HUES64 (cell line): ENCODE data around the gene ATP6V0A1.

Source experiments
- H3K27ac ChIP-seq: 2 replicates; pipeline ENCODE4 v1.7.0; 2013; ENCODE audit warnings: low read depth, low read length, inconsistent platforms
- H3K27me3 ChIP-seq: 2 replicates; pipeline ENCODE4 v1.6.1; 2013; ENCODE audit warnings: mild to moderate bottlenecking, low read length; ENCODE audit not compliant: insufficient read depth
- H3K36me3 ChIP-seq: 2 replicates; pipeline ENCODE4 v1.6.1; 2013; ENCODE audit warnings: mild to moderate bottlenecking, low read length; ENCODE audit not compliant: insufficient read depth
- H3K4me1 ChIP-seq: 2 replicates; pipeline ENCODE4 v1.6.1; 2013; ENCODE audit warnings: mild to moderate bottlenecking, low read length, moderate library complexity; ENCODE audit not compliant: insufficient read depth
- H3K4me3 ChIP-seq: 2 replicates; pipeline ENCODE4 v1.5.1; 2013; ENCODE audit warnings: mild to moderate bottlenecking, low read length, moderate library complexity
- H3K9ac ChIP-seq: 2 replicates; pipeline ENCODE4 v1.6.1; 2013; ENCODE audit warnings: mild to moderate bottlenecking, low read depth, low read length
- H3K9me3 ChIP-seq: 2 replicates; pipeline ENCODE4 v1.6.1; 2013; ENCODE audit warnings: low read depth, low read length; ENCODE audit not compliant: insufficient read depth
- WGBS: fragments of 150-250, 120-280 bp; methylation state at CpG from one replicate; pipeline ENCODE4 v1.1.7; 2013; ENCODE audit warnings: missing lambda C conversion rate; 5-methylcytosine and 5-hydroxymethylcytosine counted together

Gene ATP6V0A1

DNA sequence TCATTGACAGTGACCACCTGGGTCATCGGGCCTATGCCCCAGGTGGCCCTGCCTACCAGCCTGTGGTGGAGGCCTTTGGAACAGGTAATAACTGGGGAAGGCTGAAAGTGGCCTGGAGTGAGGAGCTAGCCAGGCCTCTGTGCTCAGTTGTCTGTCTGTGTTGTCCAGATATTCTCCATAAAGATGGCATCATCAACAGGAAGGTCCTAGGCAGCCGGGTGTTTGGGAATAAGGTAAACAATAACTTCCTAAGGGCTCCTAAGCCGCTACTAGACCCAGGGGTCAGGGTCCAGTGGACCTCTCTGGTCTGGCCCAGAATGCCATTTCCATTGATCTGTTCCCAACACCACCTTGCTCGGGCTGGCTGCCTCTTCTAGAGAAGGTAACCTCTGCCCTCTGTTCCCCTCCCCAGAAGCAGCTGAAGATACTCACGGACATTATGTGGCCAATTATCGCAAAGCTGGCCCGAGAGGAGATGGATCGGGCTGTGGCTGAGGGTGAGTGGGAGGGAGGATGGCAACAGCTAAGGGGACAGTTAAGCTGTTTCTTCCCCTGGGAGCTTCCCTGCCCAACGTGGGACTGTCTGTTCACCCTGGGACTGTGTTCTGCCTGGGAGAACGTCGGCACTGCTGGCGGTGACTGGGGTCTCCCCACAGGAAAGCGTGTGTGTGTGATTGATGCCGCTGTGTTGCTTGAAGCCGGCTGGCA, 106.3 kb downstream of the ATP6V0A1 start:
- Histone ChIP-seq H3K36me3 (peaks cover 43% of the 10 kb centered on the region), H3K27ac (no peak overlapping the region), H3K4me3 (no peak overlapping the region), H3K9me3 (no peaks in the 10 kb centered on the region), H3K27me3 (no peaks in the 10 kb centered on the region), H3K4me1 (peaks cover 5% of the 10 kb centered on the region; the same call in 1 of the 2 replicates), H3K9ac (no peak overlapping the region)
- WGBS = 94% methylated on average over 15 of the region's 15 CpGs

DNA sequence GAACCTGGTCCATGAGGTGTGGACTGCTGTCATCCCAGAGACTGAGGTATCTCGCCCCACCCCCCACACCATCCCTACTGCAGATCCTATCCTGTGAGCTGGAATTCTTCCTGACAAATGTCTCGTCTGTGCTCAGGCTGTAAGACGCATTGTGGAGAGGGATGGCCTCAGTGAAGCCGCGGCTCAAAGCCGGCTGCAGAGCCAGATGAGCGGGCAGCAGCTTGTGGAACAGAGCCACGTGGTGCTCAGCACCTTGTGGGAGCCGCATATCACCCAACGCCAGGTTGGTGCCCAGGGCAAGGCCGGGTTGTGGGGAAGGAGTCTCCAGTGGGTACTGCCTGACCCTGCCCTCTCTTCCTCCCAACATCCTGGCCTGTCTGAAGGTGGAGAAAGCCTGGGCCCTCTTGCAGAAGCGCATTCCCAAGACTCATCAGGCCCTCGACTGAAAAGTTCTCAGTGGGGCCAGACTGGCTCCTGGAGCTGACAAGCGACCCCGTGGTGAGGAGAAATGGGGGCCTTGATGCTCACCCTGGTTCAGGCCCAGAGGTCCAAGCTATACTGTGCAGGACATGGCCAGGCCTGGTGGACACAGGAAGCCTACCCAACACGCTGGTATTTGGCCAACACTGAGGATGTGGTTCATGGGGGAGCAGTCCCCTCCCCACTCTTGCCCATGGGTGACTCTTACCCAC, 107.0 kb downstream of the ATP6V0A1 start:
- Histone ChIP-seq H3K36me3 (peaks cover 49% of the 10 kb centered on the region), H3K27me3 (no peaks in the 10 kb centered on the region), H3K9me3 (no peaks in the 10 kb centered on the region), H3K9ac (no peak overlapping the region), H3K4me3 (no peak overlapping the region), H3K27ac (peak overlapping the region; percentile 87), H3K4me1 (peaks cover 5% of the 10 kb centered on the region; the same call in 1 of the 2 replicates)
- WGBS = 91% methylated on average over 16 of the region's 16 CpGs

- H3K4me3 ChIP-seq = peak overlapping the region; percentile 83
- H3K27ac ChIP-seq = peak overlapping the region; percentile 87
- peaks cover 5% of the 10 kb centered on the region; the same call in 1 of the 2 replicates for H3K4me1 ChIP-seq
- peaks cover 56% of the 10 kb centered on the region for H3K36me3 ChIP-seq
- H3K9ac ChIP-seq = peak overlapping the region; percentile 43
- WGBS = 50% methylated on average over 28 of the region's 28 CpGs
- no peaks in the 10 kb centered on the region for H3K27me3 ChIP-seq
- no peaks in the 10 kb centered on the region for H3K9me3 ChIP-seq
Observed at GRCh38 chr17:42566215-42566882, 107.7 kb downstream of the ATP6V0A1 start.

DNA sequence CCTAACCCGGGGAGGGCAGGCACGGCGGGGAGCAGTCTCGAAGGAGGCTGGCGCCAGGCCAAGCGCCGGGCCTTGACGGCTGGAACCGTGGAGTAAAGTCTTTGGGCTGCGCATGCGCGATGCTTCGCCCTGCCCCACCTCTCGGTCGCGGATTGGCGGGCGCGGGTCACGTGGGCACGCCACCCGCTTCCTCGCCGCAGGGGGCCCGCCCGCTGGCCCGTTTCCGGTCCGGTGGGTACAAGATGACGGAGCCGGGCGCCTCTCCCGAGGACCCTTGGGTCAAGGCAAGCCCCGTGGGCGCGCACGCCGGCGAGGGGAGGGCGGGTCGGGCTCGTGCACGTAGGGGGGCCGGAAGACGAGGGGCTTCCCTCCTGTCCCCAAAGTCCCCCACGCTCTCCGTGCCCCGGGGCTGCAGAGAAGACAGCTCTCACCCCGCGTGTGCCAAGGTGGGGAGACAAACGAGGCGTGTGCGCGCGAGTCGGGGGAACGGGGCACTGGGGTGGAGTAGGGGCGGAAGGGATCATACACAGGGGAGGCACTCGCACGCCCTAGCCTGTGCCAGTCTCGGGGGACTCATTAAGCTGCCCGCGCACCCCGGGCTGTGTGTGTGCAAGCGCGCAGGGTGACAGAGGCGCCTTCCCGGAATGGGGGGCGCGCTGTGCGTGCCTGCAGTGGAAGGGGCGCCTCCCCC, 108.3 kb downstream of the ATP6V0A1 start, which contains the start of gene MLX:
TSS of gene MLX (plus strand) at position 218 of the 691 bp plus-strand sequence. CDS start at position 243, 25 bp downstream.
- Histone ChIP-seq H3K9me3 (no peaks in the 10 kb centered on the region), H3K27ac (peak within 1 kb of the TSS; percentile 88), H3K36me3 (peaks cover 63% of the 10 kb centered on the region), H3K4me3 (peak within 1 kb of the TSS; percentile 83), H3K27me3 (no peaks in the 10 kb centered on the region), H3K9ac (peak within 1 kb of the TSS; percentile 80), H3K4me1 (peaks cover 5% of the 10 kb centered on the region; the same call in 1 of the 2 replicates)
- WGBS = under 1% methylated on average over 72 of the region's 72 CpGs

DNA sequence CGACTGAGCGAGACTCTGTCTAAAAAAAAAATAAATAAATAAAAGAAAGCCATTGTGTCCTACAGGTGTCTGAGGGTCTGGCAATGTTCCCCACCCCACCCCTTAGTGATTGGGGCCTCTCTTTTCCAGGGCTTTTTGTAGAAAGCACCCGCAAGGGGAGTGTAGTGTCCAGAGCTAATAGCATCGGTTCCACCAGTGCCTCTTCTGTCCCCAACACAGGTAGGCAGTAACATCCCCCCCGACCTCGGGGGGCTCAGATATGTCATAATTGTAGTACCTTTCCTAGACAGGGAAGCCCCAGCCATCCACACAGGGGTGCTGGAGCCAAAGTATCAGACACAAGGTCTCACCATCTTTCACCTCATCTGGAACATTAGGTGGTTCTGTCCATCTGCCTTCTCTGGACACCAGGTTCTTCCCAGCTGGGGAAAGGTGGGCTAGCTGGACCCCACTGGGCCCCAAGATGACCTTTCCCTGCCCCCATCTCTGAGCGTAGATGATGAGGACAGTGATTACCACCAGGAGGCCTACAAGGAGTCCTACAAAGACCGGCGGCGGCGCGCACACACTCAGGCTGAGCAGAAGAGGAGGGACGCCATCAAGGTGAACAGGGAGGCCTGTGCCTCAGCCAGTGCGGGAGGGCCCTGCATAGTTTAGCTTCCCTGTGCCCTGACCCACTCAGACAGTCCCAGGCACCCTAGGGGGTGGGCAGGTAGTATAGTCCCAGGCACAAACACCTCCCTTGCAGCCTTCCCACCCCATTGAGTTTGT, 109.8 kb downstream of the ATP6V0A1 start:
- H3K27me3 ChIP-seq = no peaks in the 10 kb centered on the region
- no peak overlapping the region for H3K9ac ChIP-seq
- no peak overlapping the region for H3K27ac ChIP-seq
- H3K4me3 ChIP-seq = no peak overlapping the region
- WGBS = 87% methylated on average over 12 of the region's 14 CpGs
- peaks cover 5% of the 10 kb centered on the region; the same call in 1 of the 2 replicates for H3K4me1 ChIP-seq
- H3K36me3 ChIP-seq = peaks cover 76% of the 10 kb centered on the region
- H3K9me3 ChIP-seq = no peaks in the 10 kb centered on the region

- Histone ChIP-seq H3K27ac (no peak overlapping the region), H3K4me3 (no peak overlapping the region), H3K9ac (no peak overlapping the region), H3K36me3 (peaks cover 78% of the 10 kb centered on the region), H3K9me3 (no peaks in the 10 kb centered on the region), H3K4me1 (no peaks in the 10 kb centered on the region), H3K27me3 (no peaks in the 10 kb centered on the region)
- WGBS = 95% methylated on average over 9 of the region's 12 CpGs
Observed at GRCh38 chr17:42571435-42572225, 113.0 kb downstream of the ATP6V0A1 start.
